H1 (cell line): Measurements from ENCODE around the gene BCAS2. TPM values are rescaled to one million over a fixed set of nuclear protein-coding genes. Genes with fewer than 3 reads are reported as not detected.

Source experiments
- CTCF ChIA-PET: fragments of 300-600 bp; sonication (Branson Sonifier 250); formaldehyde crosslinking; loops from one replicate; lab custom pipeline; 2021; ENCODE audit not compliant: partially characterized antibody; lab: Charles Lee
- POLR2A ChIA-PET: fragments of 300-600 bp; sonication (Branson Sonifier 250); formaldehyde crosslinking; loops from one replicate; lab custom pipeline; 2021; ENCODE audit warnings: inconsistent platforms; ENCODE audit not compliant: partially characterized antibody; lab: Charles Lee
- DNase-seq, 2 experiments: peaks; one replicate each; pipeline versions ENCODE4 v3.0.0 to v3.0.0-alpha.2; 2010 to 2022; ENCODE audit warnings: low spot score in 2 of 2, low read depth in 1 of 2, mixed read lengths in 1 of 2
- FAIRE-seq: peaks from 2 replicates; lab custom pipeline; 2011; peaks lifted over from hg19 to GRCh38; lab: Jason Lieb, UNC
- H2AFZ ChIP-seq: 2 replicates; pipeline ENCODE4 v1.8.1; 2012; ENCODE audit warnings: low read length, inconsistent platforms
- H2AK5ac ChIP-seq: 2 replicates; pipeline ENCODE4 v1.6.1; 2013; ENCODE audit warnings: low read depth, low read length
- H2BK120ac ChIP-seq: replicated peaks from 2 replicates; pipeline ENCODE3; 2013; ENCODE audit warnings: low read depth, low read length, inconsistent platforms
- H2BK12ac ChIP-seq: 2 replicates; pipeline ENCODE4 v1.6.1; 2013; ENCODE audit warnings: low read depth, low read length
- H2BK15ac ChIP-seq: 2 replicates; pipeline ENCODE4 v1.6.1; 2013; ENCODE audit warnings: low read length
- H2BK20ac ChIP-seq: 2 replicates; pipeline ENCODE4 v1.6.1; 2013; ENCODE audit warnings: low read length
- H2BK5ac ChIP-seq: 2 replicates; pipeline ENCODE4 v1.6.1; 2013; ENCODE audit warnings: low read depth, low read length
- H3K14ac ChIP-seq: 2 replicates; pipeline ENCODE4 v1.6.1; 2013; ENCODE audit warnings: inconsistent platforms; ENCODE audit not compliant: insufficient read length
- H3K18ac ChIP-seq: 2 replicates; pipeline ENCODE4 v1.6.1; 2013; ENCODE audit warnings: low read length; ENCODE audit errors: extremely low read depth
- H3K23ac ChIP-seq: 2 replicates; pipeline ENCODE4 v1.6.1; 2013; ENCODE audit warnings: inconsistent platforms; ENCODE audit not compliant: insufficient read length
- H3K23me2 ChIP-seq: 2 replicates; pipeline ENCODE4 v1.6.1; 2013; ENCODE audit warnings: low read depth, low read length
- H3K27ac ChIP-seq: 2 replicates; pipeline ENCODE4 v1.6.1; 2011; ENCODE audit warnings: low read depth, low read length, inconsistent platforms
- H3K27me3 ChIP-seq, 4 experiments: replicated peaks in 1 of 4; 1 replicate in 1 of 4; 2 replicates in 3 of 4; pipeline versions ENCODE4 v1.6.1 to v1.8.1; 2011 to 2013; ENCODE audit warnings: low read length in 3 of 4, mild to moderate bottlenecking in 3 of 4, inconsistent platforms in 2 of 4, mixed read lengths in 2 of 4, moderate library complexity in 1 of 4; ENCODE audit not compliant: control insufficient read depth in 3 of 4, insufficient read depth in 3 of 4; ENCODE audit errors: extremely low read depth in 1 of 4
- H3K36me3 ChIP-seq, 4 experiments: 2 replicates each; pipeline versions ENCODE4 v1.6.1 to v1.8.1; 2011 to 2013; ENCODE audit warnings: mild to moderate bottlenecking in 4 of 4, low read length in 3 of 4, moderate library complexity in 2 of 4, control low read depth in 1 of 4, inconsistent platforms in 1 of 4; ENCODE audit not compliant: insufficient read depth in 4 of 4, control insufficient read depth in 2 of 4
- H3K4ac ChIP-seq: replicated peaks from 2 replicates; pipeline ENCODE3; 2013; ENCODE audit warnings: low read length, low read depth, mixed read lengths, inconsistent platforms; ENCODE audit not compliant: insufficient read length
- H3K4me1 ChIP-seq, 4 experiments: replicated peaks in 1 of 4; 1 replicate in 1 of 4; 2 replicates in 3 of 4; pipeline versions ENCODE4 v1.6.1 to v1.8.1; 2011 to 2013; ENCODE audit warnings: low read length in 3 of 4, inconsistent platforms in 2 of 4, mixed read lengths in 1 of 4; ENCODE audit not compliant: insufficient read depth in 4 of 4, control insufficient read depth in 3 of 4
- H3K4me2 ChIP-seq, 2 experiments: 2 replicates each; pipeline versions ENCODE4 v1.6.1 to v1.8.1; 2011 to 2013; ENCODE audit warnings: low read depth in 2 of 2, low read length in 2 of 2, control low read depth in 1 of 2, inconsistent platforms in 1 of 2, mild to moderate bottlenecking in 1 of 2; ENCODE audit not compliant: insufficient read depth in 1 of 2
- H3K4me3 ChIP-seq, 4 experiments: fragments of 200-600, 300-600 bp in 1 of 4; sonication (generic), shearing (Covaris generic), sonication (Bioruptor Twin) in 1 of 4; 2 replicates each; pipeline versions ENCODE4 v1.5.1 to v1.8.1; 2011 to 2016; ENCODE audit warnings: low read length in 4 of 4, low read depth in 3 of 4, control low read depth in 2 of 4, inconsistent platforms in 2 of 4, mild to moderate bottlenecking in 2 of 4, mixed read lengths in 1 of 4, moderate library complexity in 1 of 4; ENCODE audit not compliant: insufficient read depth in 2 of 4; ENCODE audit errors: extremely low read depth in 1 of 4
- H3K56ac ChIP-seq: replicated peaks from 2 replicates; pipeline ENCODE3; 2013; ENCODE audit warnings: low read depth, mild to moderate bottlenecking, mixed read lengths, low read length, inconsistent platforms; ENCODE audit not compliant: insufficient read length
- H3K79me1 ChIP-seq: 2 replicates; pipeline ENCODE4 v1.6.1; 2013; ENCODE audit warnings: low read depth, low read length, control low read depth
- H3K79me2 ChIP-seq, 2 experiments: 2 replicates each; pipeline versions ENCODE4 v1.6.1 to v1.8.1; 2012 to 2013; ENCODE audit warnings: low read length in 2 of 2, mild to moderate bottlenecking in 2 of 2, inconsistent platforms in 1 of 2; ENCODE audit not compliant: insufficient read depth in 2 of 2, control insufficient read depth in 1 of 2
- H3K9ac ChIP-seq, 4 experiments: replicated peaks in 1 of 4; 1 replicate in 1 of 4; 2 replicates in 3 of 4; pipeline versions ENCODE4 v1.6.1 to v1.8.1; 2011 to 2013; ENCODE audit warnings: low read depth in 3 of 4, low read length in 3 of 4, control low read depth in 2 of 4, mild to moderate bottlenecking in 2 of 4, moderate library complexity in 2 of 4, inconsistent platforms in 1 of 4; ENCODE audit errors: extremely low read depth in 1 of 4
- H3K9me3 ChIP-seq, 2 experiments: 2 replicates each; pipeline versions ENCODE4 v1.6.1 to v1.8.1; 2012 to 2013; ENCODE audit warnings: mild to moderate bottlenecking in 2 of 2, moderate library complexity in 2 of 2, control low read depth in 1 of 2, inconsistent platforms in 1 of 2, low read depth in 1 of 2, low read length in 1 of 2, mixed read lengths in 1 of 2; ENCODE audit not compliant: insufficient read depth in 2 of 2
- H4K20me1 ChIP-seq, 2 experiments: replicated peaks in 1 of 2; 2 replicates each; pipeline versions ENCODE3 to v1.8.1; 2011 to 2013; ENCODE audit warnings: inconsistent platforms in 2 of 2, low read length in 2 of 2, mild to moderate bottlenecking in 1 of 2; ENCODE audit not compliant: insufficient read depth in 2 of 2, control insufficient read depth in 1 of 2
- H4K5ac ChIP-seq: 2 replicates; pipeline ENCODE4 v1.6.1; 2013; ENCODE audit warnings: low read length, low read depth, mixed read lengths, inconsistent platforms; ENCODE audit not compliant: insufficient read length
- H4K8ac ChIP-seq: 2 replicates; pipeline ENCODE4 v1.8.0; 2013; ENCODE audit warnings: mild to moderate bottlenecking, moderate library complexity, low read length, inconsistent platforms; ENCODE audit not compliant: insufficient read depth; ENCODE audit errors: extremely low read depth
- H4K91ac ChIP-seq: replicated peaks from 2 replicates; pipeline ENCODE3; 2013; ENCODE audit warnings: low read length, mixed read lengths, inconsistent platforms; ENCODE audit not compliant: insufficient read length
- ASH2L ChIP-seq: fragments of 200-600, 300-600 bp; sonication (generic); IDR thresholded peaks from one replicate; pipeline ENCODE4 v1.7.1; 2017; ENCODE audit warnings: low read length
- BRCA1 ChIP-seq: IDR thresholded peaks from 2 replicates; pipeline ENCODE4 v1.6.1; 2012; ENCODE audit warnings: low read depth, low read length, improper control_type of control experiment
- EP300 ChIP-seq, 2 experiments: IDR thresholded peaks; 1 replicate in 1 of 2; 2 replicates in 1 of 2; pipeline ENCODE4 v1.6.1; 2011 to 2012; ENCODE audit warnings: low read depth in 2 of 2, low read length in 2 of 2, mild to moderate bottlenecking in 2 of 2, borderline replicate concordance in 1 of 2, inconsistent platforms in 1 of 2, moderate library complexity in 1 of 2
- SP1 ChIP-seq: IDR thresholded peaks from 2 replicates; pipeline ENCODE4 v1.6.1; 2011; ENCODE audit warnings: low read depth, low read length
- SRF ChIP-seq: IDR thresholded peaks from 2 replicates; pipeline ENCODE4 v1.6.1; 2011; ENCODE audit warnings: mild to moderate bottlenecking, low read depth, low read length, moderate library complexity
- ZNF274 ChIP-seq: IDR thresholded peaks from 2 replicates; pipeline ENCODE4 v1.7.0; 2012; ENCODE audit warnings: low read length, borderline replicate concordance; ENCODE audit errors: extremely low read depth
- WGBS, 2 experiments: shearing (Covaris generic) in 1 of 2; methylation state at CpG; one replicate each; pipeline versions ENCODE4 v1.1.6 to v1.1.7; 2013 to 2015; ENCODE audit warnings: low lambda C conversion rate in 2 of 2, mixed read lengths in 2 of 2, inconsistent platforms in 1 of 2, low coverage in 1 of 2, missing lambda C conversion rate in 1 of 2; ENCODE audit not compliant: insufficient replicate concordance in 2 of 2, insufficient coverage in 1 of 2, insufficient read length in 1 of 2; ENCODE audit errors: extremely low coverage in 1 of 2, missing lambda C conversion rate in 1 of 2; 5-methylcytosine and 5-hydroxymethylcytosine counted together
- polyA plus RNA-seq, 7 experiments: library from polyadenylated mRNA; depleted of rRNA in 3 of 7; stranded (reverse) in 5 of 7; unstranded in 2 of 7; fragments of >200 nt in 5 of 7; fragments of 200-250 nt in 2 of 7; gene quantifications; 1 replicate in 5 of 7; 2 replicates in 1 of 7; 4 replicates in 1 of 7; pipeline versions ENCODE4 v1.2.1 to v1.2.3, GENCODE V29; 2011 to 2013; ENCODE audit warnings: missing spikeins in 2 of 7, mixed read lengths in 2 of 7
- total RNA-seq: library from RNA; stranded (reverse); fragmentation: NEBNext Ultra II Directional; extraction: Animal tissue kit (Norgen Biotek cat#: 25700); gene quantifications from 2 replicates; pipeline ENCODE4 v1.2.1, GENCODE V29; 2021
- TF ChIP-seq, protein P1 (sequence below): IDR thresholded peaks from 2 replicates; pipeline ENCODE4 v1.6.1; 2012; ENCODE audit warnings: low read length, inconsistent platforms
- TF ChIP-seq, protein P2 (sequence below): IDR thresholded peaks from 2 replicates; pipeline ENCODE4 v1.6.1; 2012; ENCODE audit warnings: inconsistent platforms
- TF ChIP-seq, protein P3 (sequence below): IDR thresholded peaks from 2 replicates; pipeline ENCODE4 v1.6.1; 2011; ENCODE audit warnings: low read length, improper control_type of control experiment

The BCAS2 gene
- total and polyA plus RNA-seq, 2 of the 8 experiments (the other 6 are each of a cell fraction or from before 2014, with no cell fraction given), result 18.0 to 52.2 TPM

DNA sequence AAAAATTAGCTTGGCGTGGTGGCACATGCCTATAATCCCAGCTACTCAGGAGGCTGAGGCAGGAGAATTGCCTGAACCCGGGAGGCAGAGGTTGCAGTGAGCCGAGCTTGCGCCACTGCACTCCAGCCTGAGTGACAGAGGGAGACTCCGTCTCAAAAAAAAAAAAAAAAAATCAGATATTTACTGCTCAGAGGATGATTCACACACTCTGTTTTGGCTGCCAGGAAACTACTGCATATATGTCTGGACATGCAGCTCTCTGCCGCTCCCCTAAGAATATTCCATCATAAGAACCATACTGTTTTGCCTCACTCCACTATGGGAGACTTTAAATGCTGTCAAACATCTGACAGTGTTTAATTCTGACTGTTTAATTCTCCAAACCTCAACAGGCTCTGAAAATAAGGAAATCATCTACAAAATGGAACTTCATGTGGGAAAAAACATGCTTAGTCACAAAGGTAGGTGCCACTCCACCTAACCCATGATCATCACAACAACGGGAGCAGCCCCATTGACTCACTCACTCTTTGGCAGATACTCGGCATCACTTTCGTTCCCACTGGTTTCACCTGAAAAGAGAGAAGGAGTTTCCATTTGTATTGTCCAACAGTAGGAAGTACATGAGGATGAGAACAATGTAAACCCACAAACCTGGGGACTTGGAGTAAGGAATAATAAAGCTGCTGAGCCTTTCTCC lies 29.3 kb upstream of the BCAS2 start:
- ChIA-PET CTCF (interaction anchor here (3.4 kb wide), 1 partner anchor 9 kb away, joined by 11 read pairs; no protein-coding TSS in a partner anchor), POLR2A (interaction anchor here (1.1 kb wide), 1 partner anchor 73 kb away, joined by 3 read pairs; no protein-coding TSS in a partner anchor)
- Histone ChIP-seq H3K79me1 (no peaks in the 10 kb centered on the region), H3K79me2 (no peaks in the 10 kb centered on the region), H3K4me3 (no peak overlapping the region), H2BK12ac (no peak overlapping the region), H3K36me3 (no peaks in the 10 kb centered on the region), H2BK5ac (no peak overlapping the region), H3K4me2 (no peak overlapping the region), H3K4me1 (no peaks in the 10 kb centered on the region), H3K18ac (no peak overlapping the region), H2BK120ac (no peak overlapping the region), H3K56ac (no peak overlapping the region), H3K23ac (no peak overlapping the region), H2AK5ac (no peak overlapping the region), H3K27ac (no peak overlapping the region), H4K5ac (no peak overlapping the region), H3K9ac (no peak overlapping the region), H3K23me2 (no peaks in the 10 kb centered on the region), H4K8ac (no peak overlapping the region), H2BK15ac (no peak overlapping the region), H4K20me1 (peaks cover 0 to 2% of the 10 kb centered on the region in 2 experiments), H3K9me3 (no peaks in the 10 kb centered on the region), H3K27me3 (no peaks in the 10 kb centered on the region), H2AFZ (no peak overlapping the region), H4K91ac (no peak overlapping the region), H2BK20ac (no peak overlapping the region), H3K14ac (no peak overlapping the region), H3K4ac (no peak overlapping the region)
- DNase-seq (no peak), FAIRE-seq (no peak)
- 87% methylated on average over 9 of the region's 9 CpGs; no CpG with 5 or more reads in 1 of the 2 experiments for WGBS, 2 experiments
- TF ChIP-seq, protein P1, sequence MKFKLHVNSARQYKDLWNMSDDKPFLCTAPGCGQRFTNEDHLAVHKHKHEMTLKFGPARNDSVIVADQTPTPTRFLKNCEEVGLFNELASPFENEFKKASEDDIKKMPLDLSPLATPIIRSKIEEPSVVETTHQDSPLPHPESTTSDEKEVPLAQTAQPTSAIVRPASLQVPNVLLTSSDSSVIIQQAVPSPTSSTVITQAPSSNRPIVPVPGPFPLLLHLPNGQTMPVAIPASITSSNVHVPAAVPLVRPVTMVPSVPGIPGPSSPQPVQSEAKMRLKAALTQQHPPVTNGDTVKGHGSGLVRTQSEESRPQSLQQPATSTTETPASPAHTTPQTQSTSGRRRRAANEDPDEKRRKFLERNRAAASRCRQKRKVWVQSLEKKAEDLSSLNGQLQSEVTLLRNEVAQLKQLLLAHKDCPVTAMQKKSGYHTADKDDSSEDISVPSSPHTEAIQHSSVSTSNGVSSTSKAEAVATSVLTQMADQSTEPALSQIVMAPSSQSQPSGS, result no peak
- TF ChIP-seq BRCA1, result no peak
- TF ChIP-seq, protein P2, sequence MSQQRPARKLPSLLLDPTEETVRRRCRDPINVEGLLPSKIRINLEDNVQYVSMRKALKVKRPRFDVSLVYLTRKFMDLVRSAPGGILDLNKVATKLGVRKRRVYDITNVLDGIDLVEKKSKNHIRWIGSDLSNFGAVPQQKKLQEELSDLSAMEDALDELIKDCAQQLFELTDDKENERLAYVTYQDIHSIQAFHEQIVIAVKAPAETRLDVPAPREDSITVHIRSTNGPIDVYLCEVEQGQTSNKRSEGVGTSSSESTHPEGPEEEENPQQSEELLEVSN, result no peak
- TF ChIP-seq EP300 (IDR thresholded peaks at IDR 0.05; ENCODE audit: borderline replicate concordance in 1 of 2, low read depth in 2 of 2, low read length in 2 of 2), result no peak
- no peak for TF ChIP-seq SRF
- TF ChIP-seq ASH2L, result no peak
- TF ChIP-seq ZNF274, result no peak
- no peak for TF ChIP-seq SP1
- TF ChIP-seq, protein P3, sequence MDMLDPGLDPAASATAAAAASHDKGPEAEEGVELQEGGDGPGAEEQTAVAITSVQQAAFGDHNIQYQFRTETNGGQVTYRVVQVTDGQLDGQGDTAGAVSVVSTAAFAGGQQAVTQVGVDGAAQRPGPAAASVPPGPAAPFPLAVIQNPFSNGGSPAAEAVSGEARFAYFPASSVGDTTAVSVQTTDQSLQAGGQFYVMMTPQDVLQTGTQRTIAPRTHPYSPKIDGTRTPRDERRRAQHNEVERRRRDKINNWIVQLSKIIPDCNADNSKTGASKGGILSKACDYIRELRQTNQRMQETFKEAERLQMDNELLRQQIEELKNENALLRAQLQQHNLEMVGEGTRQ, result no peak
